Cardiac fibroblast (primary cell): ENCODE data around the gene DOLPP1.
A peak's percentile ranks its signal among the peaks of the same experiment; 100 is the strongest.

Experiments used
- DNase-seq, 2 donors: peaks; one replicate each; pipeline versions ENCODE4 v3.0.0 to v3.0.0-alpha.2; 2010; ENCODE audit warnings: low read depth in 2 of 2
- H3K4me3 ChIP-seq, 2 donors: replicated peaks in 1 of 2; 1 replicate in 1 of 2; 2 replicates in 1 of 2; pipeline ENCODE4 v1.5.1; 2011; ENCODE audit warnings: low read depth in 2 of 2, low read length in 2 of 2, mild to moderate bottlenecking in 2 of 2, moderate library complexity in 1 of 2
- TF ChIP-seq, protein P1 (sequence below): IDR thresholded peaks from one replicate; pipeline ENCODE4 v1.5.1; 2011; ENCODE audit warnings: low read depth, mild to moderate bottlenecking, low read length, inconsistent platforms

Gene DOLPP1

DNA sequence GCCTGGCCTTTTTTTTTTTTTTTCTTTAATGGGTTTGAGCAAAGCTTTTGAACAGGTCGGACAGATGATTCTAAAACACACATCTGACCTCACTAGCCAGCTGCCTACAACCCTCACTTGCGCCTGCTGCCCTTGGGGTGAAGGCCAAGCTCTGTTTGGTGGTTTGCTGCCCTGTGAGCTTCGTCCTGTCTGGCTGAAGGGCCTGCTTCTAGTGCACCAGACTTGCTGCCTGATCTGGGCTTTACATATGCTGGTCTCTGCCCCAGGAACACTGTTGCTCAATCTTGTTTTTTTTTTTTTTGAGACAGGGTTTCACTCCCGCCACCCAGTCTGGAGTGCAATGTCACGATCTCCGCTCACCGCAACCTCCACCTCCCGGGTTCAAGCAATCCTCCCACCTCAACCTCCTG, 16.4 kb upstream of the DOLPP1 start:
- H3K4me3 ChIP-seq = no peak overlapping the region
- no peak for DNase-seq
- TF ChIP-seq, protein P1, sequence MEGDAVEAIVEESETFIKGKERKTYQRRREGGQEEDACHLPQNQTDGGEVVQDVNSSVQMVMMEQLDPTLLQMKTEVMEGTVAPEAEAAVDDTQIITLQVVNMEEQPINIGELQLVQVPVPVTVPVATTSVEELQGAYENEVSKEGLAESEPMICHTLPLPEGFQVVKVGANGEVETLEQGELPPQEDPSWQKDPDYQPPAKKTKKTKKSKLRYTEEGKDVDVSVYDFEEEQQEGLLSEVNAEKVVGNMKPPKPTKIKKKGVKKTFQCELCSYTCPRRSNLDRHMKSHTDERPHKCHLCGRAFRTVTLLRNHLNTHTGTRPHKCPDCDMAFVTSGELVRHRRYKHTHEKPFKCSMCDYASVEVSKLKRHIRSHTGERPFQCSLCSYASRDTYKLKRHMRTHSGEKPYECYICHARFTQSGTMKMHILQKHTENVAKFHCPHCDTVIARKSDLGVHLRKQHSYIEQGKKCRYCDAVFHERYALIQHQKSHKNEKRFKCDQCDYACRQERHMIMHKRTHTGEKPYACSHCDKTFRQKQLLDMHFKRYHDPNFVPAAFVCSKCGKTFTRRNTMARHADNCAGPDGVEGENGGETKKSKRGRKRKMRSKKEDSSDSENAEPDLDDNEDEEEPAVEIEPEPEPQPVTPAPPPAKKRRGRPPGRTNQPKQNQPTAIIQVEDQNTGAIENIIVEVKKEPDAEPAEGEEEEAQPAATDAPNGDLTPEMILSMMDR = no peak

DNA sequence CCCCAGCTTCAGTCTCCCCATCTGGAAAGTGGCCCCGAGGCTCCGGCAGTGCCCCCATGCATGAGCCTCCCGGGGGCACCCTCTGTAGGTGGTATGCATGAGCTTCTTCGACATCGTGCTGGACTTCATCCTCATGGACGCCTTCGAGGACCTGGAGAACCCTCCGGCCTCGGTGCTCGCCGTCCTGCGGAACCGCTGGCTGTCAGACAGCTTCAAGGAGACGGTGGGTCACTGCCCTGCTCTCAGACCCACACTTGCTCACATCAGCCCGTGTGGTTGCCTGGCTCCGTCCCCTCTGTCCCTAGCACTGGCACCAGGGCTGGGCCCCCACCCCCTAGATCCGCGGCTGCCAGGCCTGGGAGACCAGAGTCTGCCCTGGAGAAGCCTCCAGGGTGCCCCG, 12.8 kb upstream of the DOLPP1 start:
- TF ChIP-seq, protein P1 = no peak

DNA sequence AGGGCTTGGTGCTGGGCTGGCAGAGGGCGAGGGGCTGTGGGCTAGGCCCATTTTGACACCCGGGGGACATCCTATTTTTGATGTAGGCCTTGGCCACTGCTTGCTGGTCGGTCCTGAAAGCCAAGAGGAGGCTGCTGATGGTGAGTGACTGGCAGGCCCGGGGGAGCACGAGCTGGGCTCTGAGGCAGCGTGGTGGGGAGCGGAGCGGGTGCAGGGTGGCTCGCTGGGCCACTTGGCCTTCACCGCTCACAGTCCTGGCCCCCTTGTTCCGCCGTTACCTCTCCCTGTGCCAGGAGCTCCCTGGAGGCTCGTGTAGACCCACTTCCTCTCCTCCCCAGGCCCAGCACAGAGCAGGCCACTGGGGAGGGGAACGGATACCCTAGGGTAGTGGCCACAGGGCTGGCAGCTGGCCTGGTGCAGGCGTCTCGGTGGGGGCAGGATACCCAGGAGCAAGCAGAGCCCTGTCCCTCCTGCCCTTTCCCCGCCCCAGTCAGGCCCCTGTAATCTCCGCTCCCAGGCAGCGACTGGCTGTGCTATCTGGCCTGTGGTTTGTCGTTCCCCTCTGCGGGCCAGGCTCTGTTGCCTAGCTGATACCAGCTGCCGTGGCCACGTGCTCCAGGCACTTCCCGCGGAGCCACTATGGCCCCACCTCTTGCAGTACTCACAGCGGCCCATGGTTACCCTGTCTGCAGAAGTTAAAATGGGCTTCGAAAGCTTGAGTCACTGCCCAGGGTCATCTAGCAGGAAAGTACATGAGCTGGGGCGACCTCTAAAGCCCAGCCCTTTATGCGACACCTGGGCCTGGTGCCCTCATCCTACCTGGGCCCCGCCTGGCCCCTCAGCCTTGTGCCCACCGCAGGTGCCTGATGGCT, 11.7 kb upstream of the DOLPP1 start:
- H3K4me3 ChIP-seq = no peak overlapping the region
- DNase-seq = peak in 1 of 2 donors; percentile 69

More for the DNA sequence above, 12.8 kb upstream of the DOLPP1 start:
- DNase-seq = no peak
- H3K4me3 ChIP-seq = no peak overlapping the region

DNA sequence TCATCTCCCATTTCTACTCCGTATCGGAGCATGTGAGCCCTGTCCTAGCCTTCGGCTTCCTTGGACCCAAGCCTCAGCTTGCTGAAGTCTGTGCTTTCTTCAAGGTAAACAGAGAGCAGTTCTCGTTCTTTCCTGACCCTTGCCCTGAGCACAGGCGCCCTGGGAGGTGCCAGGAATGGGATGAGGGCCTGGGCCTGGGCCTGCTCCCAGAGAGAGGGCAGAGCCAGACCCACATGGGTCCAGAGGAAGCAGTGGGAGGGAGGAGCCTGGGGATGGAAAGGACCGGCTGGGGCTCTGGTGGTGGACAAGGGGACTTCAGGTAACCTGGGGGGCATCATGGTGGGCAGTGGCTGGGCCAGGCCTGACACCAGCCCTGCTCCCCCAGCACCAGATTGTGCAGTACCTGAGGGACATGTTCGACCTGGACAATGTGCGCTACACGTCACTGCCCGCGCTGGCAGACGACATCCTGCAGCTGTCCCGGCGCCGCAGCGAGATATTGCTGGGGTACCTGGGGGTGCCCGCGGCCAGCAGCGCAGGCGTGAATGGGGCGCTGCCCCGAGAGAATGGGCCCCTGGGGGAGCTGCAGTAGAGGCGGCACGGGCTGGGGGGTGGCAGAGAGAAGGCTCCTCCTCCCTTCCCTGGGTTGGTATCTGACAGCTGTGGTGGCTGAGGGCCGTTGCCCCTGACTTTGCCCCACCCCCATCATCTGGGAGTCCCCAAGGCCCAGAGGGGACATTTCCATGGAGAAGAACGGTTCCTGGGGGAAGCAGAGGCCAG, 10.9 kb upstream of the DOLPP1 start:
- TF ChIP-seq, protein P1 = no peak
- H3K4me3 ChIP-seq = no peak overlapping the region
- no peak for DNase-seq

More for the DNA sequence above, 11.7 kb upstream of the DOLPP1 start:
- TF ChIP-seq, protein P1 = no peak

DNA sequence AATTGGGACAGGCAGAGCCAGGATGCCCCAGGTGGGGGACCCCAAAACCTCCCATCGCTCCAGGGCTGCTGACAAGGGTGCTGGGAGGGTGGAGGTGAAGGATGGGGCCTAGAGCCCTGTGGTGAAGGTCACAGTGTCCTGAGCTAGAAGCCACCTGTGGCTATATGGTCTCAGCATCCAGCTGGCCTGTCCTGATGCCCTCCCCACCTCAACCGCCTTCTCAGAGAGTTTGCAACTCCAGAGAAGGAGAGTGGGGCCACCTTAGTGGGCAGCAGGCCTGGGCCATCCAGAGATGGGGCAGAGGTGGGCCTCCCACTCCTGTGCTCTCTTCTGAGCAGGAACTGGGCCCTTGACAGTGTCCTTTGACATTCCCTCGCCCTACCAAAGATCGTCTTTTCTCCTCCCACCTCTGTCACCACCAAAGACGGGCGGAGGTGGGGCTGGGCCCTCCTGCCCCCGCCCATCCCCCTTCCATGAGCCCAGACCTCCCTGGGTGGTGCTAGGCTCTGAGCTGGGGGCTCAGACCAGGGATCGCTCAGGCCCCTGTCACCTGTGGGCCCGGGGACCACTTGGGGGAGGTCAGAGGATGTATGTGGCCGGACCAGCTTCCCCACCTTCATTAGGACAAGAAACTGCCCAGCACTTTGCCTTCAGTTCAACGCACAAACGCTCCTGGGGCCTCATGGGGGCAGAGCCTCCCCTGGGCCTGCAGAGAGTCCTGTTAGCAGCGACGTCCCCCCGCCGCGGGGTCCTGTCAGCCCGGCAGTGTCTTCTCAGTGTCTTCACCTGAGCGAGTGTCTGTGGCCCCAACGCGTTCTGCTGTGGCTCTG, 10.0 kb upstream of the DOLPP1 start:
- H3K4me3 ChIP-seq = no peak overlapping the region
- no peak for DNase-seq
- TF ChIP-seq, protein P1 = no peak

DNA sequence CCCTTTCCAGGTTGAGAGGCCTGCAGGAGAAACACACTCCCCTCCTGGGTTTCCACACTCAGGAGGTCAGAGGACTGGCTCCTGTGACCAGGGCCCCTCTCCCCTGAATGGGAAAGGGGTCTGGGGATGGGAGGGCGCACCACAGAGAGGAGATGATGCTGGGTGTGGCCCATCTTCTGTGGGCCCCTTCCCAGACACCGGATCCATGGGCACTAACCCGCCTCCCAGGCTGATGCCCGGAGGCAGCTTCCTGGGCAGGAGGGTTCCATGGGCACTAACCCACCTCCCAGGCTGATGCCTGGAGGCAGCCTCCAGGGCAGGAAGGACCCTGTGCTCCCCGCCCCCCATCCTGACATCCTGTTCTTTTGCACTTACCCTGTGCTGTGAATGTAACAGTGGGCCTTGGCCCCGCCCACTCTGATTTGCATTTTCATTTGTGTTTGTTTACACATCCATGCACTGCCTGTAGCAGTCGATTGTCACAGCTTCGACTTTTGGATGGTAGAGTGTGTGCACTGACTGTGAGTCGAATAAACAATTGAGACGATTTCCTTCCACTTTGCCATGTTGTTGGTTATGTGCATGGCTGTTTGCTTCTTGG, 9.3 kb upstream of the DOLPP1 start:
- TF ChIP-seq, protein P1 = no peak
- DNase-seq = no peak
- H3K4me3 ChIP-seq = no peak overlapping the region
